GM23248 (cell line): ENCODE results near the gene POP4. TPM values are rescaled to one million over a fixed set of nuclear protein-coding genes. Genes with fewer than 3 reads are reported as not detected.

Experiments
- DNase-seq: peaks from one replicate; pipeline ENCODE4 v3.0.0-alpha.2; 2015
- H2AFZ ChIP-seq: fragments of 200-600 bp; sonication (generic); 2 replicates; pipeline ENCODE4 v1.6.1; 2016; ENCODE audit warnings: antibody characterized with exemption
- H3F3A ChIP-seq: fragments of 200-600 bp; sonication (generic); 2 replicates; pipeline ENCODE4 v1.6.1; 2016; ENCODE audit warnings: mild to moderate bottlenecking, antibody characterized with exemption, mixed run types; ENCODE audit not compliant: insufficient read depth
- H3K27ac ChIP-seq: fragments of 200-600 bp; sonication (generic); 2 replicates; pipeline ENCODE4 v1.5.1; 2016; ENCODE audit warnings: mild to moderate bottlenecking
- H3K27me3 ChIP-seq: fragments of 200-600 bp; sonication (generic); replicated peaks from 2 replicates; pipeline ENCODE4 v1.6.1; 2016; ENCODE audit warnings: mild to moderate bottlenecking; ENCODE audit not compliant: insufficient read depth
- H3K36me3 ChIP-seq: fragments of 200-600 bp; sonication (generic); 2 replicates; pipeline ENCODE4 v1.6.1; 2016; ENCODE audit warnings: low read depth, mild to moderate bottlenecking
- H3K4me1 ChIP-seq: fragments of 200-600 bp; sonication (generic); 2 replicates; pipeline ENCODE4 v1.6.1; 2016; ENCODE audit warnings: mild to moderate bottlenecking; ENCODE audit not compliant: insufficient read depth
- H3K4me2 ChIP-seq: fragments of 200-600 bp; sonication (generic); one replicate; pipeline ENCODE4 v1.6.1; 2016; ENCODE audit warnings: mild to moderate bottlenecking; ENCODE audit not compliant: unreplicated experiment
- H3K4me3 ChIP-seq: fragments of 200-600 bp; sonication (generic); 2 replicates; pipeline ENCODE4 v1.5.1; 2016; ENCODE audit warnings: mild to moderate bottlenecking
- H3K79me2 ChIP-seq: fragments of 200-600 bp; sonication (generic); 2 replicates; pipeline ENCODE4 v1.6.1; 2016; ENCODE audit warnings: mild to moderate bottlenecking; ENCODE audit not compliant: insufficient read depth
- H3K9ac ChIP-seq: fragments of 200-600 bp; sonication (generic); 2 replicates; pipeline ENCODE4 v1.6.1; 2016; ENCODE audit warnings: mild to moderate bottlenecking
- H3K9me2 ChIP-seq: fragments of 200-600 bp; sonication (generic); 2 replicates; pipeline ENCODE4 v1.6.1; 2016; ENCODE audit warnings: mixed run types, mild to moderate bottlenecking, moderate library complexity; ENCODE audit not compliant: insufficient read depth
- H3K9me3 ChIP-seq: fragments of 200-600 bp; sonication (generic); one replicate; pipeline ENCODE4 v1.6.1; 2017; ENCODE audit warnings: low read depth
- H4K20me1 ChIP-seq: fragments of 200-600 bp; sonication (generic); 2 replicates; pipeline ENCODE4 v1.6.0; 2016; ENCODE audit not compliant: insufficient read depth
- EZH2 ChIP-seq: fragments of 200-600 bp; sonication (generic); IDR thresholded peaks from 2 replicates; pipeline ENCODE4 v1.6.1; 2018; ENCODE audit warnings: antibody characterized with exemption, mild to moderate bottlenecking; ENCODE audit not compliant: insufficient read depth, poor library complexity, severe bottlenecking
- EZH2phosphoT487 ChIP-seq: fragments of 200-600 bp; sonication (generic); IDR thresholded peaks from 2 replicates; pipeline ENCODE4 v1.6.1; 2018; ENCODE audit warnings: antibody characterized with exemption, moderate library complexity, mild to moderate bottlenecking, low read depth; ENCODE audit not compliant: insufficient read depth
- WGBS, 2 experiments: methylation state at CpG; one replicate each; pipeline ENCODE4 v1.1.6; 2015 to 2017; ENCODE audit warnings: low lambda C conversion rate in 2 of 2, low coverage in 1 of 2; ENCODE audit errors: missing lambda C conversion rate in 2 of 2; 5-methylcytosine and 5-hydroxymethylcytosine counted together
- in situ Hi-C: fragments of 300-500 bp; cut with MboI; formaldehyde crosslinking; loops from 2 replicates; pipeline ENCODE4 v1.15.0; 2020
- polyA plus RNA-seq: library from polyadenylated mRNA; unstranded; fragments of >200 nt; fragmentation: Nextera tagmentation; extraction: Ambion mirVana; gene quantifications from 2 replicates; pipeline ENCODE4 v1.2.1, GENCODE V29; 2016
- total RNA-seq: library from RNA; depleted of rRNA; stranded (reverse); fragments of >200 nt; shearing (Covaris generic); gene quantifications from 2 replicates; pipeline ENCODE4 v1.2.3, GENCODE V29; 2014; rRNA removed

Gene POP4
- total and polyA plus RNA-seq, 2 experiments from 2014 or later = 65.8 to 132 TPM

- H3K27me3 ChIP-seq = no peaks in the 10 kb centered on the region
- peak within 1 kb of the TSS; percentile 88 for H3K4me2 ChIP-seq
- DNase-seq = peak; percentile 93
- H3K9me2 ChIP-seq = no peaks in the 10 kb centered on the region
- no peaks in the 10 kb centered on the region for H3K9me3 ChIP-seq
- H3K4me1 ChIP-seq = peaks cover 45% of the 10 kb centered on the region
- in situ Hi-C loops = no loop called here
- peak within 1 kb of the TSS; percentile 81 for H3K4me3 ChIP-seq
- peaks cover 41% of the 10 kb centered on the region for H3F3A ChIP-seq
- H3K36me3 ChIP-seq = no peaks in the 10 kb centered on the region
- H4K20me1 ChIP-seq = no peaks in the 10 kb centered on the region
- WGBS, 2 experiments = 1 to 2% methylated on average over 28 to 39 of the region's 75 CpGs
- H3K79me2 ChIP-seq = peaks cover 29% of the 10 kb centered on the region
- H3K9ac ChIP-seq = peak within 1 kb of the TSS; percentile 81
- H3K27ac ChIP-seq = peak within 1 kb of the TSS; percentile 98
- peak within 1 kb of the TSS; percentile 51 for H2AFZ ChIP-seq
- TF ChIP-seq EZH2 = no peak
- TF ChIP-seq EZH2phosphoT487 = no peak
These were observed 59.2 kb downstream of the POP4 start, which contains the start of gene PLEKHF1 for GRCh38 chr19:29665215-29665825. TSS of gene PLEKHF1 (plus strand) at chr19:29665461. CDS start at chr19:29673840, 8,379 bp downstream.

GRCh38 chr19:29665826-29666577, 59.9 kb downstream of the POP4 start:
- H3K9me2 ChIP-seq = no peaks in the 10 kb centered on the region
- peak; percentile 84 for DNase-seq
- peak overlapping the region; percentile 51 for H2AFZ ChIP-seq
- no peaks in the 10 kb centered on the region for H3K27me3 ChIP-seq
- peak overlapping the region; percentile 81 for H3K4me3 ChIP-seq
- peak overlapping the region; percentile 81 for H3K9ac ChIP-seq
- peak overlapping the region; percentile 88 for H3K4me2 ChIP-seq
- H3F3A ChIP-seq = peaks cover 37% of the 10 kb centered on the region
- no peaks in the 10 kb centered on the region for H4K20me1 ChIP-seq
- in situ Hi-C loops = no loop called here
- H3K4me1 ChIP-seq = peaks cover 41% of the 10 kb centered on the region
- peaks cover 36% of the 10 kb centered on the region for H3K79me2 ChIP-seq
- no peaks in the 10 kb centered on the region for H3K9me3 ChIP-seq
- H3K27ac ChIP-seq = peak overlapping the region; percentile 83
- H3K36me3 ChIP-seq = no peaks in the 10 kb centered on the region
- TF ChIP-seq EZH2 (no peak), EZH2phosphoT487 (no peak)
- WGBS, 2 experiments = 0 to 3% methylated on average over 26 of the region's 30 CpGs

Other genes starting within 250 kb of the POP4 start
- not detected in 2 replicates for gene VSTM2B, start 80.3 kb upstream of the POP4 start, total RNA-seq
- not detected in 2 replicates for gene VSTM2B, start 80.3 kb upstream of the POP4 start, polyA plus RNA-seq
- gene PLEKHF1, start 59.2 kb downstream of the POP4 start, total RNA-seq = 18.0 and 23.4 TPM in 2 replicates
- gene PLEKHF1, start 59.2 kb downstream of the POP4 start, polyA plus RNA-seq = 9.0 and 9.3 TPM in 2 replicates
- 45.7 and 46.8 TPM in 2 replicates for gene C19orf12, start 109.0 kb downstream of the POP4 start, total RNA-seq
- 33.4 and 34.2 TPM in 2 replicates for gene C19orf12, start 109.0 kb downstream of the POP4 start, polyA plus RNA-seq
- 2.8 and 6.5 TPM in 2 replicates for gene CCNE1, start 205.7 kb downstream of the POP4 start, total RNA-seq
- gene CCNE1, start 205.7 kb downstream of the POP4 start, polyA plus RNA-seq = 5.1 and 5.2 TPM in 2 replicates